Measurements from ENCODE around the gene KRT1. TPM values are rescaled to one million over a fixed set of nuclear protein-coding genes. Genes with fewer than 3 reads are reported as not detected.

KRT1 gene
- total RNA-seq (10 to 100 TPM in 2 of 5 donors, 1 to 10 TPM in 2, under 1 TPM in 1; 0.19 to 57.7 (median 10.0) TPM), total RNA-seq (0.08 to 74.6 (median 8.5) reads per million in 29 experiments)
- 4.3 TPM for total RNA-seq (2013)

DNA sequence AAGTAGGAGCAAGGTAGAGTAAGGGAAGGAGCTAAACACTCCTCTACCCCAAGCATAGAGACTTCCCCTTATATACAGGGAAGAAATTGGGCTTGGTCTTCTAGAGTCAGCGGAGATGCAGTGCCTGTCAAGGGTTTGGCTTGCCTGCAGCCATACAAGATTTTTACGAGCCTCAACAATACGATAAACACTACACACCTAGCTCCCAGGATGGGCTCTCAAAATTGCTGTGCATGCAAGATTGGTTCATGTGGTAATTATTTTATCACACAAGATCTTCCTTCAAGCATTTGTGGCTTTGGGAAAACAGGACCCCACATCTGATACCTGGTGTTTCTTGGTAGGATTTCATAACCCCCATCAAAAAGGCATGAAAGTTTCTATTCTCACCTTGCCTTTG, at the start of gene KRT1:
Gene KRT1, minus strand, starts transcription at position 45 of the 400 bp plus-strand sequence. CDS start 59 bp downstream, outside the sequence.
- H3K9me3 ChIP-seq, result no peaks in the 10 kb centered on the region
- Mint-ChIP-seq H3K4me3 (peak within 1 kb of the TSS in 1 of 3 donors; percentile 4), H3K27ac (peak within 1 kb of the TSS; percentile 74 to 80), H3K9me3 (no peaks in the 10 kb centered on the region), H3K4me1 (peaks cover 41 to 78% (median 61%) of the 10 kb centered on the region in 3 donors), H3K27me3 (peaks cover 0 to 8% of the 10 kb centered on the region in 2 donors), H3K36me3 (no peaks in the 10 kb centered on the region)
- no peak within 1 kb of the TSS for H3K4me3 ChIP-seq (ENCODE audit: control insufficient read depth in 1 of 2, extremely low read depth in 1 of 2, low read length in 1 of 2)
- ATAC-seq (replicated peaks in 1 of 4) (no peak), DNase-seq (no peak)
- H3K36me3 ChIP-seq (ENCODE audit: control insufficient read depth in 2 of 2, extremely low read depth in 1 of 2, insufficient read depth in 1 of 2, low read length in 1 of 2), result no peaks in the 10 kb centered on the region
- WGBS (ENCODE audit: insufficient coverage), result no CpG with 5 or more reads among the region's 3 CpGs
- POLR2A ChIA-PET, result no interaction called here
- H3K4me1 ChIP-seq (ENCODE audit: control insufficient read depth in 1 of 2, extremely low read depth in 1 of 2, insufficient read depth in 2 of 2, low read length in 2 of 2), result peaks cover 16 to 22% of the 10 kb centered on the region in 2 experiments
- CTCF ChIA-PET, result interaction anchor here (0.8 to 1.0 kb wide), 2 partner anchors 17 to 187 kb away, joined by 3 read pairs; no protein-coding TSS in a partner anchor
- H3K27ac ChIP-seq (ENCODE audit: low read length), result peak within 1 kb of the TSS; percentile 20
- peaks cover 0 to 12% of the 10 kb centered on the region in 2 experiments for H3K27me3 ChIP-seq (replicated peaks in 1 of 2; ENCODE audit: control insufficient read depth in 2 of 2, extremely low read depth in 1 of 2, insufficient read depth in 2 of 2, low read length in 1 of 2)

DNA sequence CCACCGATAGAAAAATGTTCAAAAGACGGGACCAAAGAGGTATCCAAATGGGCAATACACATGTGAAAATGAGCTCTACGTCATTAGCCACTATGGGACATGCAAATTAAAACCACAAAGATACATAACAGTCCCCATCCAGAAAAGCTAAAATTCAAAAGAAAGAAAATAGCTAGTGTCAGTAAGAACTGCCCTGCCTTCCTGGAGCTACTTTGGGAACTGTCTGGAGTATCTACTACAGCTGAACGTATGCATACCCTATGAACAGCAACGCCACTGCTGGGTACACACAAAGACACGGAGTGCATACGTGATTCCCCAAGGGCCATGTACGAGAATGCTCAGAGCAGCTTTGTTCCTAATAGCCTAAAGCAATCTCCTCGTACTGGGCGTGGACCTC, 48.9 kb upstream of the KRT1 start:
- peaks cover 0 to 3% of the 10 kb centered on the region in 2 donors for H3K27me3 Mint-ChIP-seq
- H3K4me3 ChIP-seq (ENCODE audit: control insufficient read depth in 1 of 2, extremely low read depth in 1 of 2, low read length in 1 of 2), result no peak overlapping the region
- no peaks in the 10 kb centered on the region for H3K36me3 ChIP-seq (ENCODE audit: control insufficient read depth in 2 of 2, extremely low read depth in 1 of 2, insufficient read depth in 1 of 2, low read length in 1 of 2)
- POLR2A ChIA-PET, result interaction anchor here in 1 of 2 donors (0.5 kb wide), 2 partner anchors 179 to 304 kb away, joined by 4 read pairs; no protein-coding TSS in a partner anchor
- CTCF ChIA-PET, result interaction anchor here (1.2 kb wide), 2 partner anchors 14 to 146 kb away, joined by 3 read pairs; no protein-coding TSS in a partner anchor
- H3K9me3 Mint-ChIP-seq, result no peaks in the 10 kb centered on the region
- no peaks in the 10 kb centered on the region for H3K4me1 ChIP-seq (ENCODE audit: control insufficient read depth in 1 of 2, extremely low read depth in 1 of 2, insufficient read depth in 2 of 2, low read length in 2 of 2)
- DNase-seq, result no peak
- H3K4me3 Mint-ChIP-seq, result no peak overlapping the region
- H3K36me3 Mint-ChIP-seq, result no peaks in the 10 kb centered on the region
- no peak overlapping the region for H3K27ac ChIP-seq (ENCODE audit: low read length)
- H3K27ac Mint-ChIP-seq, result no peak overlapping the region
- peaks cover 0 to 26% of the 10 kb centered on the region in 2 experiments for H3K27me3 ChIP-seq (replicated peaks in 1 of 2; ENCODE audit: control insufficient read depth in 2 of 2, extremely low read depth in 1 of 2, insufficient read depth in 2 of 2, low read length in 1 of 2)
- peaks cover 0 to 6% (median 0%) of the 10 kb centered on the region in 3 donors for H3K4me1 Mint-ChIP-seq
- no peak for ATAC-seq (replicated peaks in 1 of 4)
- no peaks in the 10 kb centered on the region for H3K9me3 ChIP-seq
- WGBS (ENCODE audit: insufficient coverage), result 84% methylated on average over 9 of the region's 10 CpGs

DNA sequence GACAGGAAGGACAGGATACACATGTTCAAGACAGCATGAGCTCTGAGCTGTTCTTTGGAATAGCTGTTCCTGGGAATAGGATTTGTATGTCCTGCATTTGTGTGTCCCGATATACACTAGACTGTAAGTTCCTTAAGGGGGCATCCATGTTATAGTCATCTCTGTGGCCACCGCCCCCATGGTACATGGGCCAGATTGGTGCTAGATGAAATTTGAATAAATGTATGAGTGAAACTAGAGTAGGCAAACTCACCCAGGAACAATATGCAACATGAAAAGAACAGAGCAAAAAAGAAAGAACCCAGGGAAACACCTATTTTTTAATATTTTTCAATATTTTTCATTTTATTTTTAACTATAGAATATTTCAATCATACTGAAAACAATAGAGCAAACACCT, 48.2 kb upstream of the KRT1 start:
- H3K4me3 Mint-ChIP-seq, result no peak overlapping the region
- H3K27me3 ChIP-seq (replicated peaks in 1 of 2; ENCODE audit: control insufficient read depth in 2 of 2, extremely low read depth in 1 of 2, insufficient read depth in 2 of 2, low read length in 1 of 2), result peaks cover 0 to 28% of the 10 kb centered on the region in 2 experiments
- no peaks in the 10 kb centered on the region for H3K9me3 ChIP-seq
- POLR2A ChIA-PET, result no interaction called here
- no peaks in the 10 kb centered on the region for H3K4me1 ChIP-seq (ENCODE audit: control insufficient read depth in 1 of 2, extremely low read depth in 1 of 2, insufficient read depth in 2 of 2, low read length in 2 of 2)
- no peak for DNase-seq
- H3K4me3 ChIP-seq (ENCODE audit: control insufficient read depth in 1 of 2, extremely low read depth in 1 of 2, low read length in 1 of 2), result no peak overlapping the region
- CTCF ChIA-PET, result interaction anchor here (1.2 kb wide), 2 partner anchors 15 to 145 kb away, joined by 3 read pairs; no protein-coding TSS in a partner anchor
- ATAC-seq (replicated peaks in 1 of 4), result no peak
- H3K36me3 ChIP-seq (ENCODE audit: control insufficient read depth in 2 of 2, extremely low read depth in 1 of 2, insufficient read depth in 1 of 2, low read length in 1 of 2), result no peaks in the 10 kb centered on the region
- H3K36me3 Mint-ChIP-seq, result no peaks in the 10 kb centered on the region
- peaks cover 0 to 6% (median 0%) of the 10 kb centered on the region in 3 donors for H3K4me1 Mint-ChIP-seq
- no peaks in the 10 kb centered on the region for H3K9me3 Mint-ChIP-seq
- no peak overlapping the region for H3K27ac Mint-ChIP-seq
- H3K27me3 Mint-ChIP-seq, result peaks cover 0 to 3% of the 10 kb centered on the region in 2 donors
- no peak overlapping the region for H3K27ac ChIP-seq (ENCODE audit: low read length)
- 100% methylated on average over 1 of the region's 2 CpGs for WGBS (ENCODE audit: insufficient coverage)

DNA sequence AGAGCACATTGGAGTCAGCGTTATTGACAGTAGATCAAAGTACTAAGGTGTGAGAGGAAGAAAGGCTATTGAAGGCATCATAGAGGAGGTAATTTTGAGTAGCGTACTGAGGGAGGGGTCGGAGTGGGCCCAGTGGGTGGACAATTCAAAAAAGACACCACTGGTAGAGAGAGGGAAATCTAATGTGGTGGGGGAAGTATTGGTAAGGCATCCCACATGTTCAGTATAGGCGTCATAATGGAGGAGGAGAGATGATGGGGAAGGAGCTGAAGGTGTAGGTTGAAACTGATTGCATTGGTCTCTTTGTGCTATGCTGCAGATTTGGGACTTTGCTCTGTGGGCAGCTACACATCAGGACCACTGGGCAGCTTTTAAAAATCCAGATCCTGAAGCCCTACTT, 46.8 kb upstream of the KRT1 start:
- Histone ChIP-seq H3K27me3 (replicated peaks in 1 of 2; ENCODE audit: control insufficient read depth in 2 of 2, extremely low read depth in 1 of 2, insufficient read depth in 2 of 2, low read length in 1 of 2) (peaks cover 0 to 20% of the 10 kb centered on the region in 2 experiments), H3K27ac (ENCODE audit: low read length) (no peak overlapping the region), H3K9me3 (no peaks in the 10 kb centered on the region), H3K4me3 (ENCODE audit: control insufficient read depth in 1 of 2, extremely low read depth in 1 of 2, low read length in 1 of 2) (no peak overlapping the region), H3K4me1 (ENCODE audit: control insufficient read depth in 1 of 2, extremely low read depth in 1 of 2, insufficient read depth in 2 of 2, low read length in 2 of 2) (no peaks in the 10 kb centered on the region), H3K36me3 (ENCODE audit: control insufficient read depth in 2 of 2, extremely low read depth in 1 of 2, insufficient read depth in 1 of 2, low read length in 1 of 2) (no peaks in the 10 kb centered on the region)
- CTCF ChIA-PET, result no interaction called here
- Mint-ChIP-seq H3K4me1 (peaks cover 0 to 6% (median 0%) of the 10 kb centered on the region in 3 donors), H3K27me3 (peaks cover 0 to 3% of the 10 kb centered on the region in 2 donors), H3K36me3 (no peaks in the 10 kb centered on the region), H3K4me3 (no peak overlapping the region), H3K9me3 (no peaks in the 10 kb centered on the region), H3K27ac (no peak overlapping the region)
- POLR2A ChIA-PET, result no interaction called here
- DNase-seq (no peak), ATAC-seq (replicated peaks in 1 of 4) (no peak)
- WGBS (ENCODE audit: insufficient coverage), result 72% methylated on average over 4 of the region's 4 CpGs

DNA sequence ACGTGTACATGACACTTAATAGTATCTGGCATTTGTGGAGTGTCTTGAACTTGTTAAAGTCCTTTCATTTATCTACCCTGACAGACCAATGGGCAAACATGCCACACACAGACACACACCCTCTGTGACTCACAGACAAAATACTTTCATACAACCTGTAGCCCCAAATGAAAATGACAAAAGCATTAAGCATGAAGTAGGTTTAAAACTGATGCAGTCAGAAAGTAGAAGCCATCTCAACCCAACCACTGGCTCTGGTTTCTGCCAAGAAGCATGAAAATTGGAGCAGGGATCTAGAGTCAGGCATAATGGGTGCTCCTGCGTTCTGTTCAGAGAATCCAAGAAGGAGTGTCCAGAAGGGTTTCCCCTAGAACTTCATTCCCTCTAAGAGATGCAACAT, 46.2 kb upstream of the KRT1 start:
- no CpG with 5 or more reads among the region's 2 CpGs for WGBS (ENCODE audit: insufficient coverage)
- ChIA-PET POLR2A (no interaction called here), CTCF (no interaction called here)
- ATAC-seq (replicated peaks in 1 of 4), result no peak
- Mint-ChIP-seq H3K4me1 (peaks cover 0 to 6% (median 0%) of the 10 kb centered on the region in 3 donors), H3K36me3 (no peaks in the 10 kb centered on the region), H3K4me3 (no peak overlapping the region), H3K27ac (no peak overlapping the region), H3K27me3 (peaks cover 0 to 3% of the 10 kb centered on the region in 2 donors), H3K9me3 (no peaks in the 10 kb centered on the region)
- no peaks in the 10 kb centered on the region for H3K4me1 ChIP-seq (ENCODE audit: control insufficient read depth in 1 of 2, extremely low read depth in 1 of 2, insufficient read depth in 2 of 2, low read length in 2 of 2)
- no peak for DNase-seq
- H3K27me3 ChIP-seq (replicated peaks in 1 of 2; ENCODE audit: control insufficient read depth in 2 of 2, extremely low read depth in 1 of 2, insufficient read depth in 2 of 2, low read length in 1 of 2), result peaks cover 0 to 16% of the 10 kb centered on the region in 2 experiments
- H3K36me3 ChIP-seq (ENCODE audit: control insufficient read depth in 2 of 2, extremely low read depth in 1 of 2, insufficient read depth in 1 of 2, low read length in 1 of 2), result no peaks in the 10 kb centered on the region
- H3K9me3 ChIP-seq, result no peaks in the 10 kb centered on the region
- H3K27ac ChIP-seq (ENCODE audit: low read length), result no peak overlapping the region
- H3K4me3 ChIP-seq (ENCODE audit: control insufficient read depth in 1 of 2, extremely low read depth in 1 of 2, low read length in 1 of 2), result no peak overlapping the region

DNA sequence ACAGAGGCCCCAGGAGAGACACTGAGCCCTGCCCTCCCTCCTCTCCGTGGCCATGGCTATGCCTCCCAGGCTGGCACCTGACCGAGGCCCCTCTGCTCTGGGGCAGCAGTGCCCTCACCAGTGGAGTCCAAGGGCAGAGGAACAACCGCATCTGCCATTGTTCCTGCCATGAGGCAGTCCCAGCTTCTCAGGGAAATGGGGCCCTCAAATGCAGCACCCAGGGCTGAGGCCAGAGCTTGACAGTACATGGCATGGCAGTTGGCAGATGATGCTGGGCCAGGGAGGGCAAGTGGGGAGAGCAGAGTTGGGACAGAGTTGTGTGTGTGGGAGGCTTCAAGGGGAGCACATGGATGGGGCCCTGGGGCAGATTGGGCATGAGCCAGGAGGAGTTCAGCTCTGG, 44.2 kb upstream of the KRT1 start:
- DNase-seq (no peak), ATAC-seq (replicated peaks in 1 of 4) (no peak)
- Mint-ChIP-seq H3K27me3 (no peaks in the 10 kb centered on the region), H3K4me1 (no peaks in the 10 kb centered on the region), H3K27ac (no peak overlapping the region), H3K9me3 (no peaks in the 10 kb centered on the region), H3K4me3 (no peak overlapping the region), H3K36me3 (no peaks in the 10 kb centered on the region)
- Histone ChIP-seq H3K27me3 (replicated peaks in 1 of 2; ENCODE audit: control insufficient read depth in 2 of 2, extremely low read depth in 1 of 2, insufficient read depth in 2 of 2, low read length in 1 of 2) (peaks cover 0 to 16% of the 10 kb centered on the region in 2 experiments), H3K36me3 (ENCODE audit: control insufficient read depth in 2 of 2, extremely low read depth in 1 of 2, insufficient read depth in 1 of 2, low read length in 1 of 2) (no peaks in the 10 kb centered on the region), H3K27ac (ENCODE audit: low read length) (no peak overlapping the region), H3K9me3 (no peaks in the 10 kb centered on the region), H3K4me1 (ENCODE audit: control insufficient read depth in 1 of 2, extremely low read depth in 1 of 2, insufficient read depth in 2 of 2, low read length in 2 of 2) (no peaks in the 10 kb centered on the region), H3K4me3 (ENCODE audit: control insufficient read depth in 1 of 2, extremely low read depth in 1 of 2, low read length in 1 of 2) (no peak overlapping the region)
- ChIA-PET POLR2A (no interaction called here), CTCF (interaction anchor here in 1 of 2 donors (0.7 kb wide), 1 partner anchor 94 kb away, joined by 3 read pairs; no protein-coding TSS in a partner anchor)
- 71% methylated on average over 3 of the region's 3 CpGs for WGBS (ENCODE audit: insufficient coverage)

All from T-cell (primary cell).